OCI-LY1 (cell line): ENCODE data around the gene OR4D2.

Experiments used
- CTCF ChIP-seq: fragments of 200-600 bp; sonication (generic), shearing (Covaris generic); IDR thresholded peaks from 2 replicates; pipeline ENCODE4 v1.5.1; 2017; ENCODE audit warnings: mild to moderate bottlenecking, antibody characterized with exemption, low read length, moderate library complexity, mixed read lengths
- EZH2 ChIP-seq: fragments of 200-600 bp; sonication (generic), shearing (Covaris generic); IDR thresholded peaks from 2 replicates; pipeline ENCODE4 v1.8.0; 2017; ENCODE audit warnings: borderline replicate concordance, mixed run types, mild to moderate bottlenecking, antibody characterized with exemption, low read length, moderate library complexity, mixed read lengths

DNA sequence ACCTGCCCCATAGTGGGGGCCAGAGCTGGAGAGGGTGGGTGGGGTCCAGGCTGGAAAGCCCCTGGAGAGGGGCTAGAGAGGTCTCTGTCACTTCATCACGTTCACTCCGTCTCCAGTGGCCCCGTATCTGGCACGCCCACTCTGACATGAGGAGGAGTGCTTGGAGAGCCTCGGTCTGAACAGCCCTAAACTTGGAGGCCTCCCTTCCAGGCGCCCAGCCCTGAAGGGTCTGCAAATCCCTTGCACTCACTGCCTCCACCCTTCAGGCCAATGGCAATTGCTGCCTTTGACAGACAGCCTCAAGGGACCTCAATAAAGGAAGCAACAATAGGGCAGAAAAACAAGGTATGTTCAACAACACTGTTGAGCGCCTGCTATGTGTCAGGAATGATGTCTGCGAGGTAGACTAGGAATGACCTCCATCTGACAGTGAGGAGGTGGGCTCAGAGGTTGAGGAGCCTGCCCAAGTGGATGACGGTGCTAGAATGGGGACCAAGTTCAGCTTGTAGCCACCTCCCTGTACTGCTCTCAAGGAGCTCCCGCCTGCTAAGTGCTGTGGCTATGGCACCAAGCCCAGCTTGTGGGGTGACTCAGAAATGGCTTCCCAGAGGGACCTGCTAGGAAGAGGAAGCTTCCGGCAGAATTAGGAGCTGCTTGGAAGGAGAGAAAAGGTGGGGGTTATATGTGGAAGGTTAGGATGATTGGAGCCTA, 22.8 kb downstream of the OR4D2 start:
- no peak for TF ChIP-seq CTCF
- TF ChIP-seq EZH2: no peak
